CD4-positive, alpha-beta T cell treated with Interleukin-4 for 4 hours (primary cell): ENCODE measurements around the gene IL17REL.
A peak's percentile ranks its signal among the peaks of the same experiment; 100 is the strongest.

Experiments
- DNase-seq: peaks from one replicate; pipeline ENCODE4 v3.0.0-alpha.2; 2020

IL17REL gene

GRCh38 chr22:49954991-49955580 lies 57.5 kb downstream of the IL17REL start:
- DNase-seq, result no peak

GRCh38 chr22:49954354-49954753 lies 58.2 kb downstream of the IL17REL start:
- DNase-seq, result no peak

- no peak for DNase-seq
Measured at GRCh38 chr22:49953680-49954344, 58.8 kb downstream of the IL17REL start.

- no peak for DNase-seq
Measured at GRCh38 chr22:49953027-49953679, 59.4 kb downstream of the IL17REL start.

GRCh38 chr22:49951986-49952896 lies 60.3 kb downstream of the IL17REL start:
- DNase-seq, result no peak

GRCh38 chr22:49951678-49951985 lies 60.9 kb downstream of the IL17REL start:
- no peak for DNase-seq

GRCh38 chr22:49951000-49951677 lies 61.4 kb downstream of the IL17REL start:
- DNase-seq, result no peak

- DNase-seq, result no peak
Measured at GRCh38 chr22:49950396-49950994, 62.1 kb downstream of the IL17REL start.

- DNase-seq, result no peak
Measured at GRCh38 chr22:49949914-49950292, 62.7 kb downstream of the IL17REL start.

- no peak for DNase-seq
Measured at GRCh38 chr22:49948958-49949913, 63.3 kb downstream of the IL17REL start.

- no peak for DNase-seq
Measured at GRCh38 chr22:49948116-49948957, 64.2 kb downstream of the IL17REL start.

GRCh38 chr22:49947296-49947622 lies 65.3 kb downstream of the IL17REL start:
- no peak for DNase-seq

GRCh38 chr22:49946612-49947295 lies 65.8 kb downstream of the IL17REL start:
- DNase-seq, result no peak

- DNase-seq, result peak; percentile 61
Measured at GRCh38 chr22:49945042-49945794, 67.3 kb downstream of the IL17REL start.
